GM10266 (cell line): ENCODE measurements around the gene MDGA2.

Source experiments
- DNase-seq: peaks from one replicate; pipeline ENCODE4 v3.0.0; 2012; ENCODE audit errors: extremely low spot score
- CTCF ChIP-seq: IDR thresholded peaks from 2 replicates; pipeline ENCODE4 v1.5.1; 2012; ENCODE audit warnings: mild to moderate bottlenecking, low read depth; ENCODE audit not compliant: control insufficient read depth, insufficient read depth; ENCODE audit errors: missing control alignments

MDGA2 gene

GRCh38 chr14:47040550-47040949 lies 634.9 kb downstream of the MDGA2 start:
- DNase-seq: no peak
- TF ChIP-seq CTCF: peak; percentile 6

- DNase-seq: no peak
- TF ChIP-seq CTCF: no peak
Measured at GRCh38 chr14:47039336-47039735, 636.1 kb downstream of the MDGA2 start.

- TF ChIP-seq CTCF: no peak
- DNase-seq: no peak
Measured at GRCh38 chr14:47022721-47023120, 652.7 kb downstream of the MDGA2 start.

GRCh38 chr14:47020500-47020899 lies 654.9 kb downstream of the MDGA2 start:
- no peak for TF ChIP-seq CTCF
- DNase-seq: no peak

GRCh38 chr14:47012533-47013280 lies 662.7 kb downstream of the MDGA2 start:
- no peak for TF ChIP-seq CTCF
- no peak for DNase-seq

GRCh38 chr14:47009615-47010014 lies 665.8 kb downstream of the MDGA2 start:
- no peak for TF ChIP-seq CTCF
- DNase-seq: no peak

GRCh38 chr14:47008732-47009131 lies 666.7 kb downstream of the MDGA2 start:
- TF ChIP-seq CTCF: no peak
- DNase-seq: no peak
